Activated CD8-positive, alpha-beta memory T cell treated with anti-CD3 and anti-CD28 coated beads for 36 hours (primary cell): Measurements from ENCODE around the gene RABGGTA. TPM values are rescaled to one million over a fixed set of nuclear protein-coding genes. Genes with fewer than 3 reads are reported as not detected.

Experiments used
- CTCF ChIA-PET: fragments of 350-600 bp; sonication (Branson Sonifier 250); formaldehyde crosslinking; loops from one replicate; lab custom pipeline; 2021; ENCODE audit warnings: antibody characterized with exemption; lab: Charles Lee
- POLR2A ChIA-PET: fragments of 350-600 bp; sonication (Branson Sonifier 250); formaldehyde crosslinking; loops from one replicate; lab custom pipeline; 2021; ENCODE audit warnings: antibody characterized with exemption; lab: Charles Lee
- total RNA-seq, 2 experiments: library from RNA; stranded (reverse); gene quantifications; one replicate each; pipeline ENCODE4 v1.2.3, GENCODE V29; 2021

Gene RABGGTA
- total RNA-seq, 2 experiments from 2014 or later = 33.0 to 37.9 TPM

DNA sequence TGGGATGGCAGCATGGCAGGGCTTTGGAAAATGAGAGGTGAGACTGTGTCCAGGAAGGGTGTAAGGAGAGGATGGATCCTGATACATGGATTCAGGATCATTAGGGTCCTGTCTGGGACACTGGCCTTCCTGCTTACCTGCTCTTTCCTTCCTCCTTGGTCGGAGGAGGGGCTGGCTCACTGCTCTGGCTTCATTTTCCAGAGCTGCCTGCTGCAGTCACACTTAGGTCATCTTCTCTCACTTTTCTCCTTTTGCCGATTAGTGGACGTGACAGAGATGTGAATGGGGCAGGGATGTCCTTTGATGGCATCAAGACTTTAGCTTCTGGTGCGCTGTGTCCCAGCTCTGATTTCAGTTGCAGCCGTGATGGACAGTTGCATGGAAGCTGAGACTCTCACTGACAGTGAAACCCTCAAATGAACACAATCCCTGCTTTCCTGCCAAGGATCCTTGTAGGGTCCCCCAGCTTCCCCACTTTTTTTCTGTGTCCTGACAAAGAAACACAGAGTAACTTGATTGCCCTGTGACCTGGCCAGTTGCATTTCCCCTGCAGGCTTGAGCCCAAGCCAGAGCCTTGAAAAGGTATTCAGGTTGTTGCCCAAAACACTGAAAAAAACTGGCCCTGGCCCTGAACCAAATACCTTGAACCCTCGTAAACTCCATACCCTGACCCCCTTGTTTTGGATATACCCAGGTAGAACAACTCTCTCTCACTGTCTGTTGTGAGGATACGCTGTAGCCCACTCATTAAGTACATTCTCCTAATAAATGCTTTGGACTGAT lies 37.1 kb upstream of the RABGGTA start:
- ChIA-PET CTCF (interaction anchor here (0.7 to 8.6 kb wide), 27 partner anchors 10 to 228 kb away, joined by 3 to 57 read pairs (median 6); partner anchors contain the start of genes ADCY4, CBLN3, CHMP4A and DHRS1), POLR2A (interaction anchor here (0.9 to 1.1 kb wide), 2 partner anchors 9 to 67 kb away, joined by 3 read pairs; partner anchors contain the start of genes DHRS1, NOP9 and TINF2)

DNA sequence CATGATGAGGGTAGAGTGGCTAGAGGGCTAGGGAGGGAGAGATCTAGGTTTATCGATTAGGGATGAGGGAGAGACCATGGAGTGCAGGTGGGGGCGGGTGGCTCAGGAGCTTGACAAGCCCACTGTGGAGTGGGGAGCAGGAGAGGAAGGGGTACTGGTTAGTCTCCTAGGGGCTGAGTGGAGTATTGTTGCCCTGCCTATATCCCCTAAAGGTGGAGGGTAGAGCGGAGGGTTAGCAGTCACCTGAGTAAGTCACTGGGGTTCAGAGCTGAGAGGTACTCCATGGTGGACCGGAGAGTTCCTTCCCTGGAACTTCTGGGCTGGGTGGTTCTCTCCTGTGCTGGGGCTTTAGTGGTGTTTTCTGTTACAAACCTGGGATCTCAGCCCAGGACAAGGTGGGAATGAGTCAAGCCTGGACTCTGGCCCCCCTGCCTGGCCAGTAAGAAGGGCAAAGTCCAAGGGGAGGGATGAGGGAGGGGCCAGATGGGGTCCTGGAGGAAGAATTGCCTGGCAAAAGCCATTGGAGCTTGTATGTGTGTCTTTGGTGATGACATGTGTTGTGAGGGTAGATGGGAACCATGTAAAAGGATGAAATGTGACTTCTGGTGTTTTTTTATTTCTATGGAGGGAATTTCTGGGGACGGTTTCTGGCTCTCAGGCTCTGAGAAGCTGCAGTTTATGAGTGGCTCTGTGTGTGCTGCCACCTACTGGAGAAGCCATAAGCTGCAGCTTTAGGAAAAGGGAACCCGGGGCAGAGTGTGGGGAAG lies 36.4 kb upstream of the RABGGTA start, which contains the start of gene CIDEB:
Gene CIDEB (minus strand): TSS at position 403 of the 767 bp plus-strand sequence. CDS start 119 bp downstream, at position 284.
- CTCF ChIA-PET = interaction anchor here (0.5 to 8.6 kb wide), 28 partner anchors 9 to 227 kb away, joined by 3 to 57 read pairs (median 6); partner anchors contain the start of genes ADCY4, CBLN3, CHMP4A and DHRS1

DNA sequence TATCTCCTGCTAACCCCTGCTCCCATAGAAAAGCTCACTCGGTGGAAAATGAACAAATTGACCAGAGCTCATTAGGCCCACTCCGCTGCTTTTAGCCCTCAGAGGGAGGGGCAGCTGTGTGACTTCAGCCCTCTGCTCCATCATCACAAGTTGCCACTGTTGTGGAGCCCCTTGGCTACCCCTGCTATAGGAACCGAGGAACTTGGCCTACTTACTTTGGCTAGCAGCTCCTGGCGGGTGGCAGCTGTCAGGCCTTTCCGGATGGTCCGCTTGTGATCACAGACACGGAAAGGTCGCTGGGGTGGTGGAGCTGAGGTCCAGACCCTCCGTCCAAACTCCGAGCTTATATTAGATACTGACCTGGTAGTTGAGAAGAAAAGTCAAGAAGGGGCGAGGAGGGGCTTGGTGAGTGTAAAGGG lies 35.8 kb upstream of the RABGGTA start:
- ChIA-PET POLR2A (no interaction called here), CTCF (interaction anchor here (1.3 to 8.6 kb wide), 14 partner anchors 8 to 227 kb away, joined by 3 to 57 read pairs (median 6); partner anchors contain the start of genes ADCY4, DHRS1, NOP9 and TINF2)

More for the DNA sequence above, 36.4 kb upstream of the RABGGTA start, which contains the start of gene CIDEB:
- POLR2A ChIA-PET = interaction anchor here (0.9 to 1.1 kb wide), 2 partner anchors 8 to 66 kb away, joined by 3 read pairs; partner anchors contain the start of genes DHRS1, NOP9 and TINF2

DNA sequence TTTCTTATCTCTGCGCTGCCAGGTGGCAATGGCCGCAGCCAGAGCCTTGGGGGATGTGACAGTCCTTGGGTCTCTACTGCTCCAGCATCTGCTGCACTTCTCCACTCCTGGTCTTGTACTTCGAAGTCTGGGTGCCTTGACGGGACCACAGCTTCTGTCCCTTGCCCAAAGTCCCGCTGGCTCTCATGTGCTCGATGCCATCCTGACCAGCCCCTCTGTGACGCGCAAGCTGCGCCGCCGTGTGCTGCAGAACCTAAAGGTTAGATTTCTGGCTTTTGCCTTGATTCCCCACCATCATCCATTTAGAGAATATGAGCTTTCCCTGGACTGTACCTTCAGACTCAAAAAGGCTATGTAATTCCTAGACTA lies 32.6 kb upstream of the RABGGTA start:
- CTCF ChIA-PET = interaction anchor here (1.3 to 3.7 kb wide), 2 partner anchors 10 to 61 kb away, joined by 4 to 16 read pairs; partner anchors contain the start of gene TINF2
- POLR2A ChIA-PET = no interaction called here

DNA sequence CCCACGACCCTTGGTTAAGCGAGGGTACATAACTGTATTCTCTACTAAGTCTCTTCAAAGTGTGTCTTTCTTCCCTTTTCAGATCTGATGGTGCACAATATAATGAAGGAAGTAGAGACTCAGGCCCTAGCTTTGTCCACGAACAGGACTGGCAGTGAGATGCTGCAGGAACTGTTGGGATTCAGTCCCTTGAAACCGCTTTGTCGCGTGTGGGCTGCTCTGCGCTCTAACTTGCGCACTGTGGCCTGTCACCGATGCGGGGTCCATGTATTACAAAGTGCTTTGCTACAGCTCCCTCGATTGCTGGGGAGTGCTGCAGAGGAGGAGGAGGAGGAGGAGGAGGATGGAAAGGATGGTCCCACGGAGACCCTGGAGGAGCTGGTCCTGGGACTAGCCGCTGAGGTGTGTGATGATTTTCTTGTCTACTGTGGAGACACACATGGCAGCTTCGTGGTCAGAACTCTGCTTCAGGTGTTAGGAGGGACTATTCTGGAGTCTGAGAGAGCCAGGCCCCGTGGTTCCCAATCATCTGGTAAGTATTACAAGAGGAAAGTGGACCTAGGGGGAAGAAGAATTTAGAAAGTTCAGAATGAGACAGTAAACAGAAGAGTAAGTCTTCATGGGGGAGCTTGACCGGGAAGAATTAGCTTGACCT lies 29.1 kb upstream of the RABGGTA start:
- ChIA-PET CTCF (interaction anchor here (0.8 to 7.9 kb wide), 11 partner anchors 9 to 136 kb away, joined by 3 to 156 read pairs (median 4); partner anchors contain the start of genes CIDEB, LTB4R, LTB4R2 and TINF2), POLR2A (interaction anchor here (0.8 to 3.2 kb wide), 6 partner anchors 8 to 87 kb away, joined by 3 to 21 read pairs (median 7); partner anchors contain the start of genes CHMP4A, LTB4R, LTB4R2 and RABGGTA)

DNA sequence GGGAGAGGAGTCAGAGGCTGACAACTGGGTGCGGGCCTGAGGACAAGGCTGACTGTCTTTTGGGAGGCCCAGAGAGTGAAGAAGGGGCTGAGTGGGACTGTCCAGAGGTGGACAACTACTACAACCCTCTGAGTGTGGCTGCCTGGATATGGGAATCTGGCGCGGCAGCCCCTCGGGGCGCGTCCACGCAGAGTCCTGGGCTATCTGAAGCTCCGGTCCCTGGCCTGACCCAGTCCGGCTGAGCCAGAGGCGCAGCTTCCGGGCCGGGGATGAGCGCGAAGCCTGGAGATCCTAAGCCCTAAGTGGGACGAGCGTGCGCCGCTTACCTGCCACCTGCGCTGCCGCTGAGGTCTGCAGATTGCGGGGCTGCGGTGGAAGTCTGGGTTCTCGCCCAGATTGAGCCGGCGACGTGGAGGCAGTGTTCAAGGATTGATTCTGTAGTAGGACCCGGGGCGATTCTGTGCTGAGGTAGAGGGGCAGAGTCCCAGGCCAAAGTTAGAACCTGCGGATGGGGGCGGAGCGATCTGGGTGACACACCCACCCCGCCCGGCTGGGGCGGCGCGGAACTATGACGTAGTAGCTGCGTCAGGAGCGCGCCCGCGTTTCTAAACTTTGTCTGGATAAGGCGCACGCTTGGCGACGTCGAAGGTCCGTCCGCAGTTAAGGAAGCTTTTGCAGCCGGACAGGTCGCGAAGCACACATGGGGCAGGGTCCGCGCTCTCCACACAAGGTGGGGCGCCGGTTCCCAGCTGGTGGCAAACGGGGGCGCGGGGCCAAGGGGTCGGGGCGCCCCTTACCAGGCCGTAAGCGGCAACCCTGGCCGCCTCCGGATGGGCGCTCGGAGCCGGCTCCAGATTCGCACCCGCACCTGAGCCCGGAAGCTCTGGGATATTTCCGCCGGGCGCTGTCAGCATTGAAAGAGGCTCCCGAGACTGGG lies 28.1 kb upstream of the RABGGTA start, which contains the start of the genes DHRS1 and NOP9:
Gene DHRS1 (minus strand): TSS at position 526 of the 937 bp plus-strand sequence. CDS start 674 bp downstream, outside the sequence.
Gene NOP9 (plus strand): TSS at position 596 of the 937 bp plus-strand sequence. CDS start 105 bp downstream, at position 701.
- CTCF ChIA-PET = interaction anchor here (0.8 to 7.9 kb wide), 11 partner anchors 9 to 137 kb away, joined by 3 to 156 read pairs (median 3); partner anchors contain the start of genes CIDEB, LTB4R, LTB4R2 and MDP1
- POLR2A ChIA-PET = interaction anchor here (0.8 to 3.2 kb wide), 6 partner anchors 9 to 86 kb away, joined by 3 to 21 read pairs (median 7); partner anchors contain the start of genes CHMP4A, LTB4R, LTB4R2 and RABGGTA

DNA sequence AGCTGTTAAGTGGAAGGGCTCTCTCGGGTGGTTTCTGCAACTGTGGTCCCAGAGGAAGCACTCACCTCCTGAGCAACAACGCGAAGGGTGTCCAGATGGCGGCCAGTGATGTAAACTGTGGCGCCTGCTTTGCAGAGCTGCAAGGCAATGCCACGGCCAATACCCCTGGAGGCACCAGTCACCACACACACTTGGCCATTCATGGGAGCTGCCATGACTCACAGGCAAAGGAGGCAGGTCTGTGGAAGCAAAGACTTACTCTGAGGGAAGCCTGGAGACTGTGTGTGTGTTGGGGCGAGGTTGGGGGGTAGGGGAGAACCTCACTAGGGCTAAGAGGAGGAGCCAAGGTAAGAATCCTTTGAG lies 27.5 kb upstream of the RABGGTA start:
- CTCF ChIA-PET = interaction anchor here (1.0 to 7.9 kb wide), 7 partner anchors 9 to 83 kb away, joined by 3 to 156 read pairs (median 4); partner anchors contain the start of genes CIDEB, LTB4R, LTB4R2 and MDP1
- POLR2A ChIA-PET = interaction anchor here (0.6 to 3.2 kb wide), 4 partner anchors 10 to 86 kb away, joined by 3 to 21 read pairs (median 13); partner anchors contain the start of genes CHMP4A, LTB4R, LTB4R2 and TINF2

DNA sequence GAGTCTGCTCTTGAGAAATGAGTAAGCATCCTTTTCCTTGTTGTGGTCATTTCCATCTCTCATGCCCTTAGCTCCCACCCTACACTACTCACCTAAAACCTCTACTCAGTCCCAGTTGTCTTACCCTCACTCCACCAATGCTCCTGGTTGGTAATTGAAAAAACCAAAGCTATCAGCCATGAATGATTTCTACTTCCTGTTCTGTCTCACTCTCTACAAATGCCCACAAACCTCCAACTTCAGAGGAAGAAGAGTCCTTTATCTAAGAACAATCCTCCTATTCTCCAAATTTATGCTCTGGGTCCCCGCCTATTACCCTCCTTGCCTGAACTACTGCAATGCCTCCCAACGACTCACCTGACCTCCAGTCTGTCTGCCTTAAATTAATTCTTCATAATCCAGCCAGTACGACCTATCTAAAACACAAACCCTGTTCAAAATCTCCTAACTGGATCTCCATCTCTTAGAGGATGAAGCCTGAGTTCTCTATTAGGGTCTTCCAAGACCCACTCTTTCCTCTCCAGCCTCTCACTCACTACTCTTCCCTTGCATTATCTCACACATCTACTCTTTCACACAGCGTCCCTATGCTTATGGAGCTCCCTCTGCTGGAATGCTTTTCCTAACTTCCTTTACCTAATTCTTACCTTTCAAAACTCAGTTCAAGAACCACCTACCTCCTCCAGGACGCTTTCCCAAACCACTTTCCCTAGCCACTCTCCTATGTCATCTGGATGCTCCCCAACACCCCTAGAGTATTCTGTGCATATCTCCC lies 26.0 kb upstream of the RABGGTA start:
- ChIA-PET POLR2A (interaction anchor here (1.9 kb wide), 1 partner anchor 55 kb away, joined by 19 read pairs; the partner anchor contains the start of gene TINF2), CTCF (interaction anchor here (0.7 to 7.9 kb wide), 19 partner anchors 9 to 135 kb away, joined by 3 to 156 read pairs (median 5); partner anchors contain the start of genes CHMP4A, CIDEB, IPO4 and LTB4R)

DNA sequence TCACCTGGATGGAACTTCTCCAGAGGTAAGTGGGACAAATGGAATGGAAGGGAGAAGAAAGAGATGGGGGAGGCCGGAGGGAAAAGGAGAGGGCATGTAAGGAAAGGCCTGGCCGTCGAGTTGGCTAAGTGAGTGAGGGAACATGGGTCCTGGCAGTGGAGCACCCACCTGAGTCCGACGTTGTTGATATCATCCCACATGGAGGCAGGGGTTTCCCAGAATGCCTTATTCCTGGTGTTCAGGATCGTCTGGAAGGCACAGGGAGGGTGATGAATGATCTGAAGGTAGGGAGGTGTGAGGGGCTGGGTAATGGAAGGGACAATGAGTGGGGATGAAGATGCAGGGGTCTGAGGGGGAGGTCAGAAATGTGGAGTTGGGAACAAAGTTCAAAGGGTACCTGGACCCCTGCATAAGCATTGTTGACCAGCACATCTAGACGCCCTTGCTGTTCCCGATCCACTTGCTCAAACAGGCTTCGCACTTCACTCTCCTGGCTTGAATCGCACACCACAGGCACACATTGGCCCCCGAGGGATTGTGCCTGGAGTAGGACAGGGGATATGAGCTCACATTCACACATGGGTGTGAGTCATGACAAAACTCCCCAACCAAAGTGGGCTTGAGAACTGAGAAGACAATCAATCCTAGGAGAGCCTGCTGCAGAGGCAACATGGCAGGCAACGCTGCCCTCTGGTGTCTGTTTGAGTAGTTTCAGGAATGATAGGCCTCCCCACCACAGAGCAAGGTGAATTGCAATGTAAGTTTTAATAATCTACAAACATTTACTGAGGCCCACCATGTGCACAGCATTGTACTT lies 25.2 kb upstream of the RABGGTA start:
- ChIA-PET POLR2A (interaction anchor here (0.6 to 1.9 kb wide), 2 partner anchors 54 to 108 kb away, joined by 3 to 19 read pairs; partner anchors contain the start of genes IPO4 and TINF2), CTCF (interaction anchor here (0.6 to 7.9 kb wide), 18 partner anchors 10 to 1174 kb away, joined by 3 to 156 read pairs (median 5); partner anchors contain the start of genes CHMP4A, CIDEB, IPO4 and LTB4R)

DNA sequence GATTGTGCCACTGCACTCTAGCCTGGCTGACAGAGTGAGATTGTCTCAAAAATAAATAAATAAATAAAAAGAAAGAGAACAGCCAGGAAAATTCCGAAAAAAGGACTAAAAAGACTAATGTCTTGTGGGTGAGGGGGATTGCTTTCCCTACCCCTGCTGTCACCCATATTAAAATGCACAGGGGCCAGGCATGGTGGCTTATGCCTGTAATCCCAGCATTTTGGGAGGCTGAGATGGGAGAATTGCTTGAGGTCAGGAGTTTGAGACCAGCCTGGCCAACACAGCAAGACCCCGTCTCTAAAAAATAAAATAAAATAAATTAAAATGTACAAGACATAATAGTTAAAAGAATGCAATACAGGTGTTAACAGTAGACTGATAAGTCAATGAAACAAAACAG lies 22.1 kb upstream of the RABGGTA start:
- CTCF ChIA-PET = interaction anchor here (2.1 to 2.5 kb wide), 2 partner anchors 14 to 51 kb away, joined by 8 to 13 read pairs; partner anchors contain the start of gene TINF2
- POLR2A ChIA-PET = no interaction called here

DNA sequence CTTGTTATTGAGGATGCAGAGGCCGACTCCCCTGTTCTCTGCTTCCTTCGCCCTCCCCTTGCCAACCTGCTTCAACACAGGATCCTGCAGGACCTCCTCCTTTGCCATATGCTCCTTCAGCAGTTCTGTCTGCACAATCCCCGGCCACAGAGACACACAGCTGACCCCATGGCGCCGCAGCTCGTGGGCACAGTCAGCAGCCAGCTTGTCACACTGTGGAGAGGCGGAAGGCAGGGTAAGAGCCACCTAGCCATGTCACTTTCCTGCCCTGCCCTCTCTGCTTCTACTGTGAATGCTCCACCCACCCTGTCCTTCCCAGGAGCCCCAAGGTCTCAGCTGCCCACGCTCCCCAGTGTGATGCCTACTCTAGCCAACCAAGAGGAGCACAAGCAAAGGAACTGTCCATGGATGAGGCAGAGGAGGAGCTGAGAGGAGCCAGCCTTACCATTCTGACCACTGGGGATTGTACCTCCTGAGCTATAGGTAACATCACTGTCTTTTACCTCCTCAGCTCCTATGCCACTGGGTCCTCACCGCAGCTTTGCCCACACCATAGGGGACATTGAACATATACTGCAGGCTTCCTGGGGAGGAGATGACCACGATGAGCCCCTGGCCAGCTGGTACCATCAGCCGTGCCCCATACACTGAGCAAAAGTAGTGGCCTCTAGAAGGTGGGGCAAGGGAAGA lies 20.9 kb upstream of the RABGGTA start:
- CTCF ChIA-PET = interaction anchor here (1.0 to 3.7 kb wide), 5 partner anchors 13 to 49 kb away, joined by 3 to 18 read pairs (median 8); partner anchors contain the start of genes CIDEB and TINF2
- POLR2A ChIA-PET = interaction anchor here (0.5 to 0.9 kb wide), 2 partner anchors 45 to 139 kb away, joined by 3 read pairs; no protein-coding TSS in a partner anchor

DNA sequence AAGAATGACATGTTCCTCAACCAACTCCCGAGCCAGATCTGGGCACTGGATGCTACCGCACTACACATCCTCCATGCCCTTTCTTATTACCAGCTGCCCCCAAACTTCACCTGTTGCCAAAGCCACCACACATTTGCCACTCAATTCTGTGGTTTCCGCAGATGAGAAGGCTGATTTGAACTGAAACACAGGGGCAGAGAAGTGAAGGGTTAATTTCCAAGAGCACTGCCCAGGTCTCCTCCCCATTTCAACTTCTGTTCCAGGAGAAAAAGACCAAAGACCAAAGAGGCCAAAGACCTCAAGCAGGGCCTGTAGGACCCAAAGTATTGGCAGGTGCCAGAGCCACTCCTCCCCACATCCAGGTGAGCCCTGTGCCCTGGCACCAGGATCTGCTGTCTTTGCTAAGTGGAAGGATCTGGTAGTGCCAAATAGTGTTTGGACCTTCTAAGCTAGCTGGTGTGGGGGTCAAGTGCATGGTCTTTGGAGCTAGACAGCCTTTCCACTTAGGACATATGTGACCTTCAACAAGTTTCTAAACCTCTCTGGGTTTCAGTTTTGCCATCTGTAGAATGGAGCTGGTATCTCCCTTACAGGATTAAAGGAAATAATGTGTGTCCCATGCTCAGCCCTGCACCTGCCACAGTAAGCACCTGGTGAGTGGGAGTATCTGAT lies 20.2 kb upstream of the RABGGTA start:
- CTCF ChIA-PET = interaction anchor here (0.7 to 3.7 kb wide), 8 partner anchors 9 to 130 kb away, joined by 3 to 18 read pairs (median 8); partner anchors contain the start of genes CIDEB, IRF9 and TINF2
- POLR2A ChIA-PET = interaction anchor here (2.0 kb wide), 1 partner anchor 17 kb away, joined by 7 read pairs; no protein-coding TSS in a partner anchor

DNA sequence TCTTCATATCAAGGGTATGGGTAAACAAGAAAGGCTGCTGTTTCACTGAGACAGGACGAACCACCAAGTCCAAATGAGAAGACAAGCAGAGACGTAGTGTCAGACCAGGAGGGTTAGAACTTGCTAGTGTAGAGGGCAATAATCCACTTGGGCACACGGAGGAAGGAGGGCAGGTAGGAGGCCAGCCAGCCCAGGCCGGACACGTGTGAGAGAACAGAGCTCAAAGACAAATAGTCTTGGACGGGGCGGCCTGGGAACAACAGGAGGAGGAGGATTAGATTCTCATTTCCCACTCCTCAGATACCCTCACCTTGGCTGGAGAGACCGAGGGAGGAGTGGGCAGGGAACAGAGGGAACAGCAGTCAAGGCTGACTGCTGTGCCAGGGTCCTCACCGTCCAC lies 19.3 kb upstream of the RABGGTA start:
- ChIA-PET POLR2A (interaction anchor here (2.0 kb wide), 1 partner anchor 16 kb away, joined by 7 read pairs; no protein-coding TSS in a partner anchor), CTCF (interaction anchor here (1.2 to 3.7 kb wide), 5 partner anchors 9 to 129 kb away, joined by 3 to 18 read pairs (median 4); partner anchors contain the start of genes DHRS1, IRF9, NOP9 and TINF2)
